HepG2 (cell line): ENCODE results near the gene P2RY8. TPM values are rescaled to one million over a fixed set of nuclear protein-coding genes. Genes with fewer than 3 reads are reported as not detected.

ENCODE experiments used
- DR1 ChIP-seq: sonication (generic); formaldehyde crosslinking; IDR thresholded peaks from 2 replicates; pipeline ENCODE4 v1.8.0; 2021; ENCODE audit warnings: mild to moderate bottlenecking, missing genetic modification reagents, inconsistent platforms
- PHB2 ChIP-seq: fragments of 450-650 bp; IDR thresholded peaks from 2 replicates; pipeline ENCODE4 v1.6.1; 2018; ENCODE audit not compliant: partially characterized antibody
- PHF8 ChIP-seq: sonication (generic); formaldehyde crosslinking; IDR thresholded peaks from 2 replicates; pipeline ENCODE4 v1.5.0; 2020; ENCODE audit warnings: missing genetic modification reagents
- SP5 ChIP-seq: IDR thresholded peaks from 2 replicates; pipeline ENCODE4 v1.6.1; 2016; ENCODE audit warnings: low read depth, borderline replicate concordance
- SUZ12 ChIP-seq: fragments of 150-350 bp; IDR thresholded peaks from 2 replicates; pipeline ENCODE4 v1.6.1; 2014; ENCODE audit warnings: low read depth, low read length
- ZFP62 ChIP-seq: sonication (generic); formaldehyde crosslinking; IDR thresholded peaks from 2 replicates; pipeline ENCODE4 v1.4.0; 2020; ENCODE audit warnings: missing genetic modification reagents
- ZNF460 ChIP-seq: sonication (generic); formaldehyde crosslinking; IDR thresholded peaks from 2 replicates; pipeline ENCODE4 v1.5.1; 2020; ENCODE audit warnings: missing genetic modification reagents, mild to moderate bottlenecking, borderline replicate concordance
- polyA plus RNA-seq, 8 experiments: library from polyadenylated mRNA; depleted of rRNA in 3 of 8; stranded (reverse) in 7 of 8; unstranded in 1 of 8; fragments of >200 nt; fragmentation: Illumina TruSeq in 4 of 8; extraction: Trizol in 4 of 8; gene quantifications; 2 replicates each; pipeline versions ENCODE4 v1.2.1 to v1.2.3, GENCODE V29; 2011 to 2016; ENCODE audit warnings: low read depth in 4 of 8, missing spikeins in 1 of 8, mixed read lengths in 1 of 8; ENCODE audit not compliant: insufficient read depth in 1 of 8
- total RNA-seq, 5 experiments: library from RNA; depleted of rRNA; stranded (reverse); fragments of >200 nt; fragmentation: Illumina TruSeq; extraction: Trizol; gene quantifications; 2 replicates each; pipeline ENCODE4 v1.2.3, GENCODE V29; 2016; ENCODE audit warnings: low read depth in 1 of 5
- TF ChIP-seq, protein P1 (sequence below): sonication (generic); formaldehyde crosslinking; IDR thresholded peaks from 2 replicates; pipeline ENCODE4 v1.5.1; 2020; ENCODE audit warnings: mild to moderate bottlenecking, missing genetic modification reagents, moderate library complexity
- TF ChIP-seq, protein P2 (sequence below): sonication (generic); formaldehyde crosslinking; IDR thresholded peaks from 2 replicates; pipeline ENCODE4 v1.8.0; 2022; ENCODE audit warnings: mild to moderate bottlenecking, missing genetic modification reagents; ENCODE audit not compliant: insufficient replicate concordance
- TF ChIP-seq, protein P3 (sequence below): sonication (generic); formaldehyde crosslinking; IDR thresholded peaks from 2 replicates; pipeline ENCODE4 v1.4.0; 2020; ENCODE audit warnings: missing genetic modification reagents, borderline replicate concordance
- TF ChIP-seq, protein P4 (sequence below): sonication (generic); formaldehyde crosslinking; IDR thresholded peaks from 2 replicates; pipeline ENCODE4 v1.4.0; 2020; ENCODE audit warnings: missing genetic modification reagents, borderline replicate concordance
- TF ChIP-seq, protein P5 (sequence below): IDR thresholded peaks from 2 replicates; pipeline ENCODE4 v1.6.1; 2016; ENCODE audit warnings: low read depth, control low read depth

Gene P2RY8
- total and polyA plus RNA-seq, 2 of the 13 experiments (the other 11 are each of a cell fraction or from before 2014, with no cell fraction given) = 1.0 to 1.3 TPM

DNA sequence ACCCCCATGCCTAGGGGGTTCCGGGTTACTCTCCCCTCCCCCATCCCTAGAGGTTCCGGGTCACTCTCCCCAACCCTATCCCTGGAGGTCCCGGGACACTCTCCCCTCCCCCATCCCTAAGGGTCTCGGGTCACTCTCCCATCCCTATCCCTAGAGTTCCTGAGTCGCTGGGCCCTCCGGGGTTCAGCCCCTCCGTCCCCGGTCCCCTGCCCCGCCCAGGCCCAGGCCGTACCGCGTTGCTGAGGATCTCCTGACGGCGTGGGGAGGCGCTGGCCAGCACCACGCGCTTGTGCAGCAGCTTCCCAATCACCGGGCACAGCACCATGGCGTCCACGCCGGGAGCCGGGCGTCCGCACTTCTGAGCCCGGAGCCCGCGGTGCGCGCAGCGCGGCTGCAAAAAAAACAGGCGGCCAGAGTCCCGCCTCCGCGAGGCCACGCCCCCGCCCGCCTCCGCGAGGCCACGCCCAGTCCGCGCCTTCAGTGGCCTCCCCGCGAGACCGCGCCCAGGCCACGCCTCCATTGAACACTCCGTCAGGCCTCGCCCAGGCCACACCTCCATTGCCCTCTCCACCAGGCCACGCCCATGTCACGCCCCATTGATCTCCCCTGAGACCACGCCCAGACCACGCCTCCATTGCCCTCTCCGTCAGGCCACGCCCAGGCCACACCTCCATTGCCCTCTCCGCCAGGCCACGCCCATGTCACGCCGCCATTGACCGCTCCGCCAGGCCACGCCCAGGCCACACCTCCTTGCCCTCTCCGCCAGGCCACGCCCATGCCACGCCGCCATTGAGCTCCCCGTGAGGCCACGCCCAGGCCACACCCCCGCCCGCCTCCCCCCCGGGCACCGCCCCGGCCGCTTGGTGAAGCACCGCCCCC lies 84.2 kb downstream of the P2RY8 start, which contains the start of gene ASMTL (continued):
- TF ChIP-seq, protein P1, sequence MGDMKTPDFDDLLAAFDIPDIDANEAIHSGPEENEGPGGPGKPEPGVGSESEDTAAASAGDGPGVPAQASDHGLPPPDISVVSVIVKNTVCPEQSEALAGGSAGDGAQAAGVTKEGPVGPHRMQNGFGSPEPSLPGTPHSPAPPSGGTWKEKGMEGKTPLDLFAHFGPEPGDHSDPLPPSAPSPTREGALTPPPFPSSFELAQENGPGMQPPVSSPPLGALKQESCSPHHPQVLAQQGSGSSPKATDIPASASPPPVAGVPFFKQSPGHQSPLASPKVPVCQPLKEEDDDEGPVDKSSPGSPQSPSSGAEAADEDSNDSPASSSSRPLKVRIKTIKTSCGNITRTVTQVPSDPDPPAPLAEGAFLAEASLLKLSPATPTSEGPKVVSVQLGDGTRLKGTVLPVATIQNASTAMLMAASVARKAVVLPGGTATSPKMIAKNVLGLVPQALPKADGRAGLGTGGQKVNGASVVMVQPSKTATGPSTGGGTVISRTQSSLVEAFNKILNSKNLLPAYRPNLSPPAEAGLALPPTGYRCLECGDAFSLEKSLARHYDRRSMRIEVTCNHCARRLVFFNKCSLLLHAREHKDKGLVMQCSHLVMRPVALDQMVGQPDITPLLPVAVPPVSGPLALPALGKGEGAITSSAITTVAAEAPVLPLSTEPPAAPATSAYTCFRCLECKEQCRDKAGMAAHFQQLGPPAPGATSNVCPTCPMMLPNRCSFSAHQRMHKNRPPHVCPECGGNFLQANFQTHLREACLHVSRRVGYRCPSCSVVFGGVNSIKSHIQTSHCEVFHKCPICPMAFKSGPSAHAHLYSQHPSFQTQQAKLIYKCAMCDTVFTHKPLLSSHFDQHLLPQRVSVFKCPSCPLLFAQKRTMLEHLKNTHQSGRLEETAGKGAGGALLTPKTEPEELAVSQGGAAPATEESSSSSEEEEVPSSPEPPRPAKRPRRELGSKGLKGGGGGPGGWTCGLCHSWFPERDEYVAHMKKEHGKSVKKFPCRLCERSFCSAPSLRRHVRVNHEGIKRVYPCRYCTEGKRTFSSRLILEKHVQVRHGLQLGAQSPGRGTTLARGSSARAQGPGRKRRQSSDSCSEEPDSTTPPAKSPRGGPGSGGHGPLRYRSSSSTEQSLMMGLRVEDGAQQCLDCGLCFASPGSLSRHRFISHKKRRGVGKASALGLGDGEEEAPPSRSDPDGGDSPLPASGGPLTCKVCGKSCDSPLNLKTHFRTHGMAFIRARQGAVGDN (CRISPR knock-in tag) = peak; percentile 64
- no peak for TF ChIP-seq PHB2
- TF ChIP-seq, protein P2, sequence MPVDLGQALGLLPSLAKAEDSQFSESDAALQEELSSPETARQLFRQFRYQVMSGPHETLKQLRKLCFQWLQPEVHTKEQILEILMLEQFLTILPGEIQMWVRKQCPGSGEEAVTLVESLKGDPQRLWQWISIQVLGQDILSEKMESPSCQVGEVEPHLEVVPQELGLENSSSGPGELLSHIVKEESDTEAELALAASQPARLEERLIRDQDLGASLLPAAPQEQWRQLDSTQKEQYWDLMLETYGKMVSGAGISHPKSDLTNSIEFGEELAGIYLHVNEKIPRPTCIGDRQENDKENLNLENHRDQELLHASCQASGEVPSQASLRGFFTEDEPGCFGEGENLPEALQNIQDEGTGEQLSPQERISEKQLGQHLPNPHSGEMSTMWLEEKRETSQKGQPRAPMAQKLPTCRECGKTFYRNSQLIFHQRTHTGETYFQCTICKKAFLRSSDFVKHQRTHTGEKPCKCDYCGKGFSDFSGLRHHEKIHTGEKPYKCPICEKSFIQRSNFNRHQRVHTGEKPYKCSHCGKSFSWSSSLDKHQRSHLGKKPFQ (CRISPR knock-in tag) = no peak
- TF ChIP-seq, protein P3, sequence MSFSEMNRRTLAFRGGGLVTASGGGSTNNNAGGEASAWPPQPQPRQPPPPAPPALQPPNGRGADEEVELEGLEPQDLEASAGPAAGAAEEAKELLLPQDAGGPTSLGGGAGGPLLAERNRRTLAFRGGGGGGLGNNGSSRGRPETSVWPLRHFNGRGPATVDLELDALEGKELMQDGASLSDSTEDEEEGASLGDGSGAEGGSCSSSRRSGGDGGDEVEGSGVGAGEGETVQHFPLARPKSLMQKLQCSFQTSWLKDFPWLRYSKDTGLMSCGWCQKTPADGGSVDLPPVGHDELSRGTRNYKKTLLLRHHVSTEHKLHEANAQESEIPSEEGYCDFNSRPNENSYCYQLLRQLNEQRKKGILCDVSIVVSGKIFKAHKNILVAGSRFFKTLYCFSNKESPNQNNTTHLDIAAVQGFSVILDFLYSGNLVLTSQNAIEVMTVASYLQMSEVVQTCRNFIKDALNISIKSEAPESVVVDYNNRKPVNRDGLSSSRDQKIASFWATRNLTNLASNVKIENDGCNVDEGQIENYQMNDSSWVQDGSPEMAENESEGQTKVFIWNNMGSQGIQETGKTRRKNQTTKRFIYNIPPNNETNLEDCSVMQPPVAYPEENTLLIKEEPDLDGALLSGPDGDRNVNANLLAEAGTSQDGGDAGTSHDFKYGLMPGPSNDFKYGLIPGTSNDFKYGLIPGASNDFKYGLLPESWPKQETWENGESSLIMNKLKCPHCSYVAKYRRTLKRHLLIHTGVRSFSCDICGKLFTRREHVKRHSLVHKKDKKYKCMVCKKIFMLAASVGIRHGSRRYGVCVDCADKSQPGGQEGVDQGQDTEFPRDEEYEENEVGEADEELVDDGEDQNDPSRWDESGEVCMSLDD (CRISPR knock-in tag) = no peak
- TF ChIP-seq, protein P4, sequence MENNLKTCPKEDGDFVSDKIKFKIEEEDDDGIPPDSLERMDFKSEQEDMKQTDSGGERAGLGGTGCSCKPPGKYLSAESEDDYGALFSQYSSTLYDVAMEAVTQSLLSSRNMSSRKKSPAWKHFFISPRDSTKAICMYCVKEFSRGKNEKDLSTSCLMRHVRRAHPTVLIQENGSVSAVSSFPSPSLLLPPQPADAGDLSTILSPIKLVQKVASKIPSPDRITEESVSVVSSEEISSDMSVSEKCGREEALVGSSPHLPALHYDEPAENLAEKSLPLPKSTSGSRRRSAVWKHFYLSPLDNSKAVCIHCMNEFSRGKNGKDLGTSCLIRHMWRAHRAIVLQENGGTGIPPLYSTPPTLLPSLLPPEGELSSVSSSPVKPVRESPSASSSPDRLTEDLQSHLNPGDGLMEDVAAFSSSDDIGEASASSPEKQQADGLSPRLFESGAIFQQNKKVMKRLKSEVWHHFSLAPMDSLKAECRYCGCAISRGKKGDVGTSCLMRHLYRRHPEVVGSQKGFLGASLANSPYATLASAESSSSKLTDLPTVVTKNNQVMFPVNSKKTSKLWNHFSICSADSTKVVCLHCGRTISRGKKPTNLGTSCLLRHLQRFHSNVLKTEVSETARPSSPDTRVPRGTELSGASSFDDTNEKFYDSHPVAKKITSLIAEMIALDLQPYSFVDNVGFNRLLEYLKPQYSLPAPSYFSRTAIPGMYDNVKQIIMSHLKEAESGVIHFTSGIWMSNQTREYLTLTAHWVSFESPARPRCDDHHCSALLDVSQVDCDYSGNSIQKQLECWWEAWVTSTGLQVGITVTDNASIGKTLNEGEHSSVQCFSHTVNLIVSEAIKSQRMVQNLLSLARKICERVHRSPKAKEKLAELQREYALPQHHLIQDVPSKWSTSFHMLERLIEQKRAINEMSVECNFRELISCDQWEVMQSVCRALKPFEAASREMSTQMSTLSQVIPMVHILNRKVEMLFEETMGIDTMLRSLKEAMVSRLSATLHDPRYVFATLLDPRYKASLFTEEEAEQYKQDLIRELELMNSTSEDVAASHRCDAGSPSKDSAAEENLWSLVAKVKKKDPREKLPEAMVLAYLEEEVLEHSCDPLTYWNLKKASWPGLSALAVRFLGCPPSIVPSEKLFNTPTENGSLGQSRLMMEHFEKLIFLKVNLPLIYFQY (CRISPR knock-in tag) = no peak
- peak; percentile 81 for TF ChIP-seq PHF8 (CRISPR knock-in tag)
- no peak for TF ChIP-seq ZNF460 (CRISPR knock-in tag)
- TF ChIP-seq ZFP62 (CRISPR knock-in tag) = no peak
- no peak for TF ChIP-seq SUZ12
- peak; percentile 98 for TF ChIP-seq DR1
- TF ChIP-seq SP5 = peak; percentile 53
- TF ChIP-seq, protein P5, sequence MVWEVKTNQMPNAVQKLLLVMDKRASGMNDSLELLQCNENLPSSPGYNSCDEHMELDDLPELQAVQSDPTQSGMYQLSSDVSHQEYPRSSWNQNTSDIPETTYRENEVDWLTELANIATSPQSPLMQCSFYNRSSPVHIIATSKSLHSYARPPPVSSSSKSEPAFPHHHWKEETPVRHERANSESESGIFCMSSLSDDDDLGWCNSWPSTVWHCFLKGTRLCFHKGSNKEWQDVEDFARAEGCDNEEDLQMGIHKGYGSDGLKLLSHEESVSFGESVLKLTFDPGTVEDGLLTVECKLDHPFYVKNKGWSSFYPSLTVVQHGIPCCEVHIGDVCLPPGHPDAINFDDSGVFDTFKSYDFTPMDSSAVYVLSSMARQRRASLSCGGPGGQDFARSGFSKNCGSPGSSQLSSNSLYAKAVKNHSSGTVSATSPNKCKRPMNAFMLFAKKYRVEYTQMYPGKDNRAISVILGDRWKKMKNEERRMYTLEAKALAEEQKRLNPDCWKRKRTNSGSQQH = no peak
